Mesenchymal stem cell (in vitro differentiated cells and primary cell): Measurements from ENCODE around the gene ALG14.

Experiments
- DNase-seq: peaks from one replicate; pipeline ENCODE4 v3.0.0-alpha.2; 2013
- H2AFZ ChIP-seq: one replicate; pipeline ENCODE4 v1.6.1; 2013; ENCODE audit warnings: low read depth, mild to moderate bottlenecking, control low read depth, inconsistent platforms, low read length, moderate library complexity
- H2AK5ac ChIP-seq: 2 replicates; pipeline ENCODE4 v1.6.1; 2013; ENCODE audit warnings: low read length, moderate library complexity, mild to moderate bottlenecking, inconsistent platforms; ENCODE audit not compliant: severe bottlenecking
- H2BK120ac ChIP-seq: one replicate; pipeline ENCODE4 v1.6.1; 2013; ENCODE audit warnings: low read depth, mild to moderate bottlenecking, inconsistent platforms, low read length, moderate library complexity
- H2BK12ac ChIP-seq, 2 experiments: one replicate each; pipeline ENCODE4 v1.6.1; 2013; ENCODE audit warnings: inconsistent platforms in 2 of 2, low read length in 2 of 2, mild to moderate bottlenecking in 2 of 2, moderate library complexity in 2 of 2, control low read depth in 1 of 2
- H2BK15ac ChIP-seq: one replicate; pipeline ENCODE4 v1.6.1; 2013; ENCODE audit warnings: mild to moderate bottlenecking, low read depth, inconsistent platforms; ENCODE audit not compliant: poor library complexity, severe bottlenecking
- H2BK5ac ChIP-seq: 2 replicates; pipeline ENCODE4 v1.6.1; 2013; ENCODE audit warnings: low read depth, mild to moderate bottlenecking, low read length, control low read depth, inconsistent platforms; ENCODE audit not compliant: poor library complexity, severe bottlenecking
- H3K14ac ChIP-seq, 2 experiments: one replicate each; pipeline ENCODE4 v1.6.1; 2013; ENCODE audit warnings: inconsistent platforms in 2 of 2, low read length in 2 of 2, control low read depth in 1 of 2, mild to moderate bottlenecking in 1 of 2, moderate library complexity in 1 of 2
- H3K18ac ChIP-seq, 2 experiments: one replicate each; pipeline ENCODE4 v1.6.1; 2013; ENCODE audit warnings: inconsistent platforms in 2 of 2, low read length in 2 of 2, control low read depth in 1 of 2, low read depth in 1 of 2, mild to moderate bottlenecking in 1 of 2
- H3K23ac ChIP-seq, 2 experiments: one replicate each; pipeline ENCODE4 v1.6.1; 2013; ENCODE audit warnings: inconsistent platforms in 2 of 2, low read length in 2 of 2, mild to moderate bottlenecking in 2 of 2, moderate library complexity in 2 of 2, control low read depth in 1 of 2
- H3K27ac ChIP-seq: 2 replicates; pipeline ENCODE4 v1.5.1; 2013; ENCODE audit warnings: mild to moderate bottlenecking, moderate library complexity, low read length, control low read depth, inconsistent platforms; ENCODE audit not compliant: poor library complexity, severe bottlenecking
- H3K27me3 ChIP-seq, 2 experiments: 2 replicates each; pipeline versions ENCODE4 v1.6.1 to v1.7.0; 2013; ENCODE audit warnings: low read length in 2 of 2, mild to moderate bottlenecking in 2 of 2, moderate library complexity in 2 of 2, control low read depth in 1 of 2, inconsistent platforms in 1 of 2; ENCODE audit not compliant: control insufficient read depth in 1 of 2, insufficient read depth in 1 of 2
- H3K36me3 ChIP-seq, 2 experiments: 2 replicates each; pipeline versions ENCODE4 v1.6.1 to v1.7.0; 2013; ENCODE audit warnings: low read length in 2 of 2, control low read depth in 1 of 2, inconsistent platforms in 1 of 2, low read depth in 1 of 2, mild to moderate bottlenecking in 1 of 2; ENCODE audit not compliant: insufficient read depth in 2 of 2, control insufficient read depth in 1 of 2
- H3K4ac ChIP-seq, 2 experiments: one replicate each; pipeline ENCODE4 v1.6.1; 2013; ENCODE audit warnings: inconsistent platforms in 2 of 2, low read length in 2 of 2, mild to moderate bottlenecking in 2 of 2, moderate library complexity in 2 of 2, control low read depth in 1 of 2, low read depth in 1 of 2
- H3K4me1 ChIP-seq: 2 replicates; pipeline ENCODE4 v1.6.1; 2013; ENCODE audit warnings: low read depth, low read length, control low read depth; ENCODE audit not compliant: control insufficient read depth, insufficient read depth
- H3K4me2 ChIP-seq: 2 replicates; pipeline ENCODE4 v1.6.1; 2013; ENCODE audit warnings: low read length, mild to moderate bottlenecking, inconsistent platforms; ENCODE audit not compliant: poor library complexity, severe bottlenecking
- H3K4me3 ChIP-seq, 2 experiments: 2 replicates each; pipeline versions ENCODE4 v1.5.1 to v1.7.0; 2013; ENCODE audit warnings: low read length in 2 of 2, mild to moderate bottlenecking in 2 of 2, control low read depth in 1 of 2, low read depth in 1 of 2; ENCODE audit not compliant: insufficient read depth in 1 of 2
- H3K79me1 ChIP-seq: replicated peaks from 2 replicates; pipeline ENCODE4 v1.6.1; 2013; ENCODE audit warnings: mild to moderate bottlenecking, control low read depth, low read length, inconsistent platforms; ENCODE audit not compliant: poor library complexity, severe bottlenecking
- H3K9ac ChIP-seq: 2 replicates; pipeline ENCODE4 v1.7.0; 2013; ENCODE audit warnings: mild to moderate bottlenecking, low read length, moderate library complexity
- H3K9me3 ChIP-seq: 2 replicates; pipeline ENCODE4 v1.7.0; 2013; ENCODE audit warnings: mild to moderate bottlenecking, low read length; ENCODE audit not compliant: control insufficient read depth
- H4K8ac ChIP-seq: one replicate; pipeline ENCODE4 v1.6.1; 2013; ENCODE audit warnings: inconsistent platforms, mild to moderate bottlenecking, low read length, moderate library complexity
- H4K91ac ChIP-seq: one replicate; pipeline ENCODE4 v1.6.1; 2013; ENCODE audit warnings: mild to moderate bottlenecking, low read length, inconsistent platforms
- WGBS: methylation state at CpG from one replicate; pipeline ENCODE4 v1.1.7; 2013; ENCODE audit warnings: mixed read lengths; 5-methylcytosine and 5-hydroxymethylcytosine counted together

Gene ALG14

GRCh38 chr1:94992863-94993563 is 79.7 kb downstream of the ALG14 start:
- no peak overlapping the region for H2AFZ ChIP-seq
- no peak overlapping the region for H3K18ac ChIP-seq

GRCh38 chr1:94992161-94992560 is 80.6 kb downstream of the ALG14 start:
- Histone ChIP-seq H4K91ac (no peak overlapping the region), H2BK15ac (no peak overlapping the region), H3K14ac (no peak overlapping the region), H3K4me1 (peaks cover 6% of the 10 kb centered on the region), H3K27me3 (no peaks in the 10 kb centered on the region), H3K4me2 (no peak overlapping the region), H3K18ac (no peak overlapping the region), H4K8ac (no peak overlapping the region), H2AFZ (no peak overlapping the region), H2BK5ac (no peak overlapping the region), H2BK120ac (no peak overlapping the region), H3K4ac (no peak overlapping the region), H3K36me3 (no peaks in the 10 kb centered on the region), H3K4me3 (no peak overlapping the region), H3K23ac (no peak overlapping the region), H2AK5ac (no peak overlapping the region), H3K9ac (no peak overlapping the region), H2BK12ac (no peak overlapping the region), H3K27ac (no peak overlapping the region), H3K9me3 (no peaks in the 10 kb centered on the region), H3K79me1 (peaks cover 3% of the 10 kb centered on the region)
- WGBS = 92% methylated on average over 5 of the region's 5 CpGs
- DNase-seq = no peak

More at GRCh38 chr1:94992863-94993563, 79.7 kb downstream of the ALG14 start:
- no peak overlapping the region for H3K14ac ChIP-seq
- H3K4me1 ChIP-seq = peaks cover 4% of the 10 kb centered on the region
- DNase-seq = no peak
- 100% methylated on average over 1 of the region's 2 CpGs for WGBS
- H4K8ac ChIP-seq = no peak overlapping the region
- H3K79me1 ChIP-seq = peaks cover 3% of the 10 kb centered on the region
- H2AK5ac ChIP-seq = no peak overlapping the region
- no peak overlapping the region for H3K9ac ChIP-seq
- no peak overlapping the region for H2BK15ac ChIP-seq
- no peak overlapping the region for H2BK5ac ChIP-seq
- no peaks in the 10 kb centered on the region for H3K27me3 ChIP-seq
- H3K4me3 ChIP-seq = no peak overlapping the region
- H4K91ac ChIP-seq = no peak overlapping the region
- no peak overlapping the region for H2BK120ac ChIP-seq
- no peak overlapping the region for H3K4me2 ChIP-seq
- no peak overlapping the region for H3K23ac ChIP-seq
- H3K36me3 ChIP-seq = no peaks in the 10 kb centered on the region
- H3K4ac ChIP-seq = no peak overlapping the region
- no peak overlapping the region for H2BK12ac ChIP-seq
- H3K9me3 ChIP-seq = no peaks in the 10 kb centered on the region
- no peak overlapping the region for H3K27ac ChIP-seq

- Histone ChIP-seq H3K9ac (no peak overlapping the region), H3K27ac (no peak overlapping the region), H4K91ac (no peak overlapping the region), H3K23ac (no peak overlapping the region), H4K8ac (no peak overlapping the region), H3K9me3 (no peaks in the 10 kb centered on the region), H2BK12ac (no peak overlapping the region), H3K4me3 (no peak overlapping the region), H2BK15ac (no peak overlapping the region), H3K4me1 (peaks cover 6% of the 10 kb centered on the region), H3K4ac (no peak overlapping the region), H3K4me2 (no peak overlapping the region), H2AK5ac (no peak overlapping the region), H3K36me3 (no peaks in the 10 kb centered on the region), H3K14ac (no peak overlapping the region), H3K18ac (no peak overlapping the region), H2BK5ac (no peak overlapping the region), H2AFZ (no peak overlapping the region), H3K79me1 (no peaks in the 10 kb centered on the region), H3K27me3 (no peaks in the 10 kb centered on the region), H2BK120ac (no peak overlapping the region)
- WGBS = 82% methylated on average over 5 of the region's 6 CpGs
- no peak for DNase-seq
Observed at GRCh38 chr1:94989911-94990473, 82.8 kb downstream of the ALG14 start.

- peaks cover 6% of the 10 kb centered on the region for H3K4me1 ChIP-seq
- no peaks in the 10 kb centered on the region for H3K9me3 ChIP-seq
- no peak overlapping the region for H4K8ac ChIP-seq
- no peak overlapping the region for H2BK15ac ChIP-seq
- H3K9ac ChIP-seq = no peak overlapping the region
- H3K4me2 ChIP-seq = no peak overlapping the region
- H3K18ac ChIP-seq = peak overlapping the region in 1 of 2 experiments; percentile 63
- no peak overlapping the region for H2AFZ ChIP-seq
- no peak for DNase-seq
- no peak overlapping the region for H3K4me3 ChIP-seq
- H2BK120ac ChIP-seq = no peak overlapping the region
- no peak overlapping the region for H3K4ac ChIP-seq
- H3K79me1 ChIP-seq = no peaks in the 10 kb centered on the region
- no peaks in the 10 kb centered on the region for H3K36me3 ChIP-seq
- no peak overlapping the region for H4K91ac ChIP-seq
- H3K27me3 ChIP-seq = no peaks in the 10 kb centered on the region
- no peak overlapping the region for H2AK5ac ChIP-seq
- H3K27ac ChIP-seq = no peak overlapping the region
- H3K14ac ChIP-seq = no peak overlapping the region
- 98% methylated on average over 1 of the region's 1 CpG for WGBS
- no peak overlapping the region for H2BK12ac ChIP-seq
- H2BK5ac ChIP-seq = no peak overlapping the region
- H3K23ac ChIP-seq = no peak overlapping the region
Observed at GRCh38 chr1:94989398-94989797, 83.4 kb downstream of the ALG14 start.
